Measurements from ENCODE around the gene TAF1B.

Gene TAF1B

GRCh38 chr2:9873337-9873736 lies 30.1 kb downstream of the TAF1B start:
- in situ Hi-C loops (cut with MboI; ENCODE audit: low sequenced_read_pairs), result no loop called here

- in situ Hi-C loops (cut with MboI; ENCODE audit: low sequenced_read_pairs), result no loop called here
These were observed 33.8 kb downstream of the TAF1B start for GRCh38 chr2:9877026-9877425.

- in situ Hi-C loops (cut with MboI; ENCODE audit: low sequenced_read_pairs), result no loop called here
These were observed 34.5 kb downstream of the TAF1B start for GRCh38 chr2:9877726-9878125.

- in situ Hi-C loops (cut with MboI; ENCODE audit: low sequenced_read_pairs), result no loop called here
These were observed 36.4 kb downstream of the TAF1B start for GRCh38 chr2:9879455-9880194.

GRCh38 chr2:9883897-9884296 lies 40.6 kb downstream of the TAF1B start:
- in situ Hi-C loops (cut with MboI; ENCODE audit: low sequenced_read_pairs), result no loop called here

- in situ Hi-C loops (cut with MboI; ENCODE audit: low sequenced_read_pairs), result no loop called here
These were observed 41.2 kb downstream of the TAF1B start for GRCh38 chr2:9884436-9884835.

GRCh38 chr2:9885036-9885684 lies 41.9 kb downstream of the TAF1B start:
- in situ Hi-C loops (cut with MboI; ENCODE audit: low sequenced_read_pairs), result no loop called here

GRCh38 chr2:9887513-9887912 lies 44.2 kb downstream of the TAF1B start:
- in situ Hi-C loops (cut with MboI; ENCODE audit: low sequenced_read_pairs), result no loop called here

GRCh38 chr2:9889812-9890261 lies 46.6 kb downstream of the TAF1B start:
- in situ Hi-C loops (cut with MboI; ENCODE audit: low sequenced_read_pairs), result no loop called here

GRCh38 chr2:9892236-9892635 lies 49.0 kb downstream of the TAF1B start:
- in situ Hi-C loops (cut with MboI; ENCODE audit: low sequenced_read_pairs), result no loop called here

- in situ Hi-C loops (cut with MboI; ENCODE audit: low sequenced_read_pairs), result no loop called here
These were observed 52.7 kb downstream of the TAF1B start for GRCh38 chr2:9895669-9896590.

- in situ Hi-C loops (cut with MboI; ENCODE audit: low sequenced_read_pairs), result no loop called here
These were observed 54.1 kb downstream of the TAF1B start for GRCh38 chr2:9897331-9897737.

GRCh38 chr2:9897846-9898245 lies 54.6 kb downstream of the TAF1B start:
- in situ Hi-C loops (cut with MboI; ENCODE audit: low sequenced_read_pairs), result no loop called here

GRCh38 chr2:9905413-9905812 lies 62.1 kb downstream of the TAF1B start:
- in situ Hi-C loops (cut with MboI; ENCODE audit: low sequenced_read_pairs), result no loop called here

GRCh38 chr2:9907402-9907801 lies 64.1 kb downstream of the TAF1B start:
- in situ Hi-C loops (cut with MboI; ENCODE audit: low sequenced_read_pairs), result no loop called here

GRCh38 chr2:9908639-9909038 lies 65.4 kb downstream of the TAF1B start:
- in situ Hi-C loops (cut with MboI; ENCODE audit: low sequenced_read_pairs), result no loop called here

- in situ Hi-C loops (cut with MboI; ENCODE audit: low sequenced_read_pairs), result no loop called here
These were observed 65.8 kb downstream of the TAF1B start for GRCh38 chr2:9909106-9909505.

GRCh38 chr2:9910699-9911098 lies 67.4 kb downstream of the TAF1B start:
- in situ Hi-C loops (cut with MboI; ENCODE audit: low sequenced_read_pairs), result no loop called here

- in situ Hi-C loops (cut with MboI; ENCODE audit: low sequenced_read_pairs), result no loop called here
These were observed 69.2 kb downstream of the TAF1B start for GRCh38 chr2:9912468-9912867.

- in situ Hi-C loops (cut with MboI; ENCODE audit: low sequenced_read_pairs), result no loop called here
These were observed 71.3 kb downstream of the TAF1B start for GRCh38 chr2:9914384-9915065.

- in situ Hi-C loops (cut with MboI; ENCODE audit: low sequenced_read_pairs), result no loop called here
These were observed 75.0 kb downstream of the TAF1B start for GRCh38 chr2:9918275-9918674.
